UCSD-AML1 (cell line): Measurements from ENCODE around the gene SLC24A4.

ENCODE experiments used
- DNase-seq: peaks from one replicate; lab custom pipeline; 2025; ENCODE audit not compliant: unreplicated experiment; lab: John Stamatoyannopoulos, UW

The SLC24A4 gene

GRCh38 chr14:92323011-92323915, at the start of gene SLC24A4:
TSS of gene SLC24A4 (plus strand) at chr14:92323165. CDS start at chr14:92323831, 666 bp downstream.
- no peak for DNase-seq

- DNase-seq, result no peak
These were observed 49.8 kb upstream of the SLC24A4 start for GRCh38 chr14:92273166-92273565.

DNA sequence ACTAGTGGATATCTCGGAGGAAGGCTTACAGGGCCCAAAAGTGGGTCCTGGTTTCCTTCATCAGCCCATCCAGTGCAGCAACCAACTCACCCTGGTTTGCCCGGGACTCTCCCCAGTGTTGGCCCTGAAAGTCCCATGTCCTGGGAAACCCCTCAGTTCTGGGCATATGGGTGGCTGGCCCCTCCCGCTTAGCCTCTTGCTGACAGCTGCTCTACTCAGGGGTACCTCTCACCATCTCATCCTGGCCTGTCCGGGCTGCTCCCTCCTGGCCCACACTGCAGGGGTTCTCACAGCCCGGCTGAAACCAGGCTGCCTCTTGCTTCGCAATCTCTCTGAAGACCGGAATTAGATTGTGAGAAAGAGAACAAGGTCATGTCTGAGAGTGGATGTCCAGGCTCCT, 48.9 kb upstream of the SLC24A4 start:
- DNase-seq, result no peak

DNA sequence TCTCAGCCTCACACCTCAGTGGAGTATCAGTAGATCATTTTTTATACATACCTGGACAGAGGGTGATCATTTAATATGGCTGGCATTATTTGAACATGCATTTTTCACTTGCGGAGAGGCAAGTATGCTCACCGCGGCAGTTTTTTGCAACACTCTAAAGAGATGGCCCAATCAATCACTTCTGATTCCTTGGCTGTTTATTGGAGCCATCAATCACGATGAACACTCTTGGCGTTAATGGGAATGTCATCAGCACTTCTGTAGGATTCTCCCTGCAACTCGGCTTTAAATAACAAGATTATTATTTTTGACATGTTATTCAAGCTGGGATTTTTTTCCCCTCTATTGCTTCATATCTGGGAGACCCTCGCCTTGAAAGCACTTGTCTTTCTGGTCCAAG, 46.9 kb upstream of the SLC24A4 start:
- no peak for DNase-seq

- no peak for DNase-seq
These were observed 45.9 kb upstream of the SLC24A4 start for GRCh38 chr14:92277031-92277430.

GRCh38 chr14:92280554-92281262, 42.3 kb upstream of the SLC24A4 start:
- DNase-seq, result no peak

- no peak for DNase-seq
These were observed 40.3 kb upstream of the SLC24A4 start for GRCh38 chr14:92282669-92283068.

DNA sequence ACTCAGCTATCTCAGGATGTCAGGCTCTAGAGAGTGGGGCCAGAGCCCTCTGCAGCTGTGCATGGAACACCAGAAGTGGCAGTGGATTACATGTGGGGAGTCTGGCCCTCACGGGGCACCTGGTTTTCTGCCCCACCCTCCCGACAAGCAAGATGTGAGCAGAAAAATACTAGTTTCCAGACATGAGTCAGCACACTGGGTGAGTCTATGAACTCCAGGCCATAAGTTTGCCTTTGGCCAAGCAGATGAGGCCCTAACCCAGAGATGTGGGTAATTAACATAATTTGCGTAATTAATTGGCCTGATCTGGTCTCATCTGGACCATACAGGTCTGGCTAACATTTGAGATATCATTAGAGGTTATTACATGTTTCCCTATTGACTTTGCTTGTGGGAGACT, 37.7 kb upstream of the SLC24A4 start:
- no peak for DNase-seq

DNA sequence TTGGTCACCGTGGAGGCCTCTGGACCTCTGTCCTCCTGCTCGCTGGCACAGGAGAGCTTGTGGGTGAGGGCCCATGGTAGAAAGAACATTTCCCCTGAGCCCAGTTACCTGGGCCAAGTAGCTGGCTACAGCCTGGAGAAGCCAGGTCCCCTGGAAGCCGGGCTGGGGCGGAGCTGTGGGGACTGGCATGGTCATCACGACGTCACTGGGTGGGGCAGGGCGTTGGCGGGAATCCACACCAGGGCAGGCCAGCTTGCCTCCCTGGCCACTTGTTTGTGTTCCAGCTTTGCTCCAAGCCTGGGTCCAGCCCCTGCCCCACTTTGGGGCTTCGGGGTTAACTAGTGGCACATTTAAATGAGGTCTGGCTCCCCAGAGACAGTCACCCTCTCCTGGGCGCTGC, 35.0 kb upstream of the SLC24A4 start:
- no peak for DNase-seq

GRCh38 chr14:92288994-92289660, 33.8 kb upstream of the SLC24A4 start:
- DNase-seq, result no peak

- no peak for DNase-seq
These were observed 30.3 kb upstream of the SLC24A4 start for GRCh38 chr14:92292673-92293072.

GRCh38 chr14:92294506-92294905, 28.5 kb upstream of the SLC24A4 start:
- no peak for DNase-seq

- no peak for DNase-seq
These were observed 25.0 kb upstream of the SLC24A4 start for GRCh38 chr14:92297818-92298595.

DNA sequence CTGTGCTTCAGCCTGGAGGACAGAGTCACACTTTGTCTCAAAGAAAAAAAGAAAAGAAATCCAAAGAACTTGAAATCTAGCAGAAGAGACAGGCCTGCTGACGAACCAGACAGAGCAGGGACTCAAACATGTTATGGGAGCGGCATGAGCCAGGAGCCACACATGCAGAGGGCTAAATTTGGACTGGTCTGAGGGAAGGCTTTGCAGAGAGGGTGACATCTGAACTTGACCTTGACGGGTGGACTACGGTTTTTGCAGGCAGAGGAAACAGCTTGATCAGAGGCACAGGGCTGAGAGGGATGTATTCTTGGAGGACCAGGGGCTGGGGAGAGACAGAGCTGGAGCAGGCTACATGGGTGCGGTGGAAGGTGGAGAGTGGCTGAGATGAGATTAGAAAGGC, 20.5 kb upstream of the SLC24A4 start:
- DNase-seq, result no peak

DNA sequence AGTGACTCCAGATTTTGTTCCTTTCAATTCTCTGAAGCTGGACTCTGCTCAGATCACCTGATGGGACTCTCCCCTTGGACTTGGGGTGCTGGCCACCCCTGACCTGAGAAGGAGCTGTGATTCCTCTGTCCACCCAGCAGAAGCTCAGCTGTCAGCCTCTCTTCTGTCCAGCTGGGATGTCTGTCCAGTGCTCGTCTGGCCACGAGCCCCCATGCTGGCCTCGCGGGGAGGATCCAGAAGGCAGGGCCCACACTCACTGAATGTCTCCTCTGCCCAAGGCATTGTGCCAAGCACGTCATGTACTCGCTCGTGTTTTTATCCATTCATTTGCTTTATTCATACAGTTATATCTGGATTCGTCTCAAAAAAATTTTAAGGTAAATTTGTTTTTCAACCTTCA, 14.2 kb upstream of the SLC24A4 start:
- DNase-seq, result no peak

GRCh38 chr14:92309968-92310530, 12.9 kb upstream of the SLC24A4 start:
- DNase-seq, result no peak

DNA sequence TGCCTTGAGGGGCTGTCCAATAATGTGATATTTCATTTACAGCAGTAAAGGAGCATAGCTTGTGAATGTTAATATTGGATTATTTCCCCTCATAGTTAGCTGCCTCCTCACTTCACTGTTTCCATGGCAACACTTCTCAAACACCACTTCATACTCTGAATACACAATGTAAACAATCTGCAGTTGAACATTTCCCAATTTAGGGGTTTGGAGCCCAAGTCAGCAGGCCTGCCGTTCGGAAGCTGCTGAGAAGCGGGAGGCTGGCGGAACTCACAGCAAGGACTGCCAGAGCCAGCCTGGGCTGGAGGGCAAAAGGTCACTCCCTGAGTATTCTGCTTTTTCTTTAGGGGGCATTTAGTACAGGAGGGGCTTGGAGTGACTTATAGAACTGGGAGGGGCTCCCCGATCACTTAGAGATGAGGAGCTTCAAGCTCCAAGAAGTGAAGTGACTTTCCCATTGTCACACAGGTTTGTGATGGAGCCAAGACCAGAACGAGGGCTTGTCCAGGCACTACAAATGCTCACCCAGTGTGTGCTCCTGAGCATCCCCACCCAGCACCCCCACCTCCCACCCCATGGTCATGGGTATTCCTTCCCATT, 12.1 kb upstream of the SLC24A4 start:
- DNase-seq, result no peak

GRCh38 chr14:92314182-92314581, 8.8 kb upstream of the SLC24A4 start:
- DNase-seq, result no peak

- DNase-seq, result no peak
These were observed 7.7 kb upstream of the SLC24A4 start for GRCh38 chr14:92315050-92315805.

GRCh38 chr14:92316176-92316575, 6.8 kb upstream of the SLC24A4 start:
- no peak for DNase-seq
